Middle frontal gyrus (tissue), 1 donor: ENCODE measurements around the gene CEL.
"Not testable (repeated sequence)": the region's sequence is repeated elsewhere in the genome, so short reads cannot be mapped to it uniquely, and the experiment has no call there.

Experiments
- DNase-seq: peaks from one replicate; pipeline ENCODE4 v3.0.0-alpha.2; 2015; ENCODE audit warnings: low spot score; ENCODE audit errors: extremely low spot score

The CEL gene

GRCh38 chr9:133061764-133062145 lies at the start of gene CEL:
Gene CEL (plus strand): TSS chr9:133061981. CDS start chr9:133062003, 22 bp downstream.
- DNase-seq, result not testable (repeated sequence)

GRCh38 chr9:133014696-133015095 lies 47.1 kb upstream of the CEL start:
- no peak for DNase-seq

GRCh38 chr9:133023117-133023890 lies 38.5 kb upstream of the CEL start:
- no peak for DNase-seq

- DNase-seq, result no peak
Observed at GRCh38 chr9:133026426-133026825, 35.4 kb upstream of the CEL start.

GRCh38 chr9:133027134-133027533 lies 34.6 kb upstream of the CEL start:
- DNase-seq, result no peak

GRCh38 chr9:133028221-133028620 lies 33.6 kb upstream of the CEL start:
- no peak for DNase-seq

- DNase-seq, result no peak
Observed at GRCh38 chr9:133029994-133030316, 31.8 kb upstream of the CEL start.

GRCh38 chr9:133030317-133031129 lies 31.3 kb upstream of the CEL start, which contains the start of gene GTF3C5:
Gene GTF3C5 (plus strand): TSS chr9:133030997. CDS start chr9:133031012, 15 bp downstream.
- DNase-seq, result peak; percentile 96

- no peak for DNase-seq
Observed at GRCh38 chr9:133031130-133031422, 30.7 kb upstream of the CEL start.

- no peak for DNase-seq
Observed at GRCh38 chr9:133031496-133031911, 30.3 kb upstream of the CEL start.

GRCh38 chr9:133032171-133032570 lies 29.6 kb upstream of the CEL start:
- DNase-seq, result no peak

- no peak for DNase-seq
Observed at GRCh38 chr9:133035669-133036068, 26.1 kb upstream of the CEL start.

- DNase-seq, result no peak
Observed at GRCh38 chr9:133037775-133038515, 23.8 kb upstream of the CEL start.

GRCh38 chr9:133040892-133041479 lies 20.8 kb upstream of the CEL start:
- DNase-seq, result not testable (repeated sequence)

GRCh38 chr9:133041958-133042357 lies 19.8 kb upstream of the CEL start:
- DNase-seq, result no peak

GRCh38 chr9:133042676-133043075 lies 19.1 kb upstream of the CEL start:
- DNase-seq, result no peak

- no peak for DNase-seq
Observed at GRCh38 chr9:133043449-133044035, 18.2 kb upstream of the CEL start.

- DNase-seq, result no peak
Observed at GRCh38 chr9:133044125-133044524, 17.7 kb upstream of the CEL start.

- no peak for DNase-seq
Observed at GRCh38 chr9:133044661-133045060, 17.1 kb upstream of the CEL start.

- no peak for DNase-seq
Observed at GRCh38 chr9:133045132-133045531, 16.6 kb upstream of the CEL start.

- DNase-seq, result no peak
Observed at GRCh38 chr9:133046196-133046899, 15.4 kb upstream of the CEL start.
